PFSK-1 (cell line): ENCODE data around the gene CPA5.

Experiments used
- FOXP2 ChIP-seq: optimal IDR thresholded peaks from 2 replicates; pipeline ENCODE3; 2011; ENCODE audit warnings: borderline replicate concordance, control low read depth, inconsistent platforms; ENCODE audit not compliant: insufficient read depth; ENCODE audit errors: extremely low read length, extremely low read depth
- POLR2AphosphoS5 ChIP-seq: IDR thresholded peaks from 2 replicates; pipeline ENCODE4 v1.6.1; 2012; ENCODE audit warnings: low read depth, mild to moderate bottlenecking, control low read depth, low read length, moderate library complexity
- REST ChIP-seq, 2 experiments: IDR thresholded peaks; 2 replicates each; pipeline versions ENCODE4 v1.6.1 to v1.8.0; 2011 to 2012; ENCODE audit warnings: low read depth in 2 of 2, low read length in 2 of 2, control low read depth in 1 of 2, inconsistent platforms in 1 of 2, mild to moderate bottlenecking in 1 of 2, moderate library complexity in 1 of 2; ENCODE audit not compliant: insufficient read depth in 1 of 2
- SIN3A ChIP-seq: IDR thresholded peaks from 2 replicates; pipeline ENCODE4 v1.6.1; 2012; ENCODE audit warnings: mild to moderate bottlenecking, low read length, moderate library complexity, borderline replicate concordance; ENCODE audit not compliant: insufficient read depth
- TAF1 ChIP-seq: IDR thresholded peaks from 2 replicates; pipeline ENCODE4 v1.6.1; 2012; ENCODE audit warnings: low read length, control low read depth, borderline replicate concordance; ENCODE audit not compliant: insufficient read depth

- TF ChIP-seq POLR2AphosphoS5, result no peak
- no peak for TF ChIP-seq REST (IDR thresholded peaks at IDR 0.05; ENCODE audit: insufficient read depth in 1 of 2, low read depth in 2 of 2, low read length in 2 of 2)
- TF ChIP-seq TAF1, result no peak
- no peak for TF ChIP-seq SIN3A
- no peak for TF ChIP-seq FOXP2
Measured at GRCh38 chr7:130417213-130417612, 72.6 kb downstream of the CPA5 start.
